SK-N-MC (cell line): Measurements from ENCODE around the gene HOXB13.

ENCODE experiments used
- EZH2 ChIP-seq: fragments of 200-600 bp; sonication (generic); IDR thresholded peaks from one replicate; pipeline ENCODE4 v1.6.1; 2017; ENCODE audit warnings: antibody characterized with exemption
- FOXP2 ChIP-seq: optimal IDR thresholded peaks from 2 replicates; pipeline ENCODE3; 2011; ENCODE audit warnings: mild to moderate bottlenecking, moderate library complexity; ENCODE audit not compliant: insufficient read depth; ENCODE audit errors: extremely low read length, control extremely low read depth
- POLR2AphosphoS5 ChIP-seq: IDR thresholded peaks from 2 replicates; pipeline ENCODE4 v1.6.1; 2012; ENCODE audit warnings: mild to moderate bottlenecking, low read depth, low read length, borderline replicate concordance

DNA sequence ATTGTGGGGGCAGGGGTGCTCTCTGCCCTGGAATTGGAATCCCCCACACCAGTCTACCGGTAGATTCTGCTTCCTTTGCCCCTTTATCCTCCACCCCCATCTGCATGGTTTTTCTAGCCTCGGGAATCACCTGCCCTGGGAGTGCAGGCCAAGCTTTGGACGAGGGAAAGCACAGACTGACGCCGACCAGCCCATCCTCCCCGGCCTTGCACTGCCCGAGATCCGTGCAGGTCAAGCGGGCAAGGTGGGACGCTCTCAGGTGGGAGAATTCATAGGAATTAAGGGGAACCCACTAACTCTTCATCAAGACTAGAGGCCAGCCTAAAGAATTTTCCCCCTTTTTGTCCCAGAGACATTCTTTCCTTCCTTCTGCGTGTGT lies 9.9 kb upstream of the HOXB13 start:
- TF ChIP-seq EZH2 (no peak), FOXP2 (no peak), POLR2AphosphoS5 (no peak)
